SK-MEL-5 (cell line): ENCODE data around the gene GPR137. TPM values are rescaled to one million over a fixed set of nuclear protein-coding genes. Genes with fewer than 3 reads are reported as not detected.

Source experiments
- DNase-seq: peaks from one replicate; pipeline ENCODE4 v3.0.0-alpha.2; 2016; ENCODE audit warnings: low read depth, low spot score
- in situ Hi-C: cut with HindIII; loops from 2 replicates; pipeline ENCODE4 v1.10.0; 2016; ENCODE audit warnings: low sequenced_read_pairs, high pct_unique_total_duplicates, low pct_unique_long_range_greater_than_20kb
- total RNA-seq: library from RNA; depleted of rRNA; stranded (reverse); fragments of >200 nt; shearing (Covaris generic); gene quantifications from 2 replicates; pipeline ENCODE4 v1.2.3, GENCODE V29; 2014

GPR137 gene
- total RNA-seq, 1 experiment from 2014 or later, result 7.9 TPM

GRCh38 chr11:64275841-64276240 lies 9.8 kb upstream of the GPR137 start:
- in situ Hi-C loops, result no loop called here
- DNase-seq, result no peak

- no peak for DNase-seq
- in situ Hi-C loops, result no loop called here
Measured at GRCh38 chr11:64276653-64277431, 8.8 kb upstream of the GPR137 start.

- DNase-seq, result no peak
- in situ Hi-C loops, result no loop called here
Measured at GRCh38 chr11:64278576-64279190, 7.0 kb upstream of the GPR137 start.

GRCh38 chr11:64281957-64282770 lies 3.5 kb upstream of the GPR137 start:
- DNase-seq, result no peak
- in situ Hi-C loops, result no loop called here

GRCh38 chr11:64283092-64283491 lies 2.6 kb upstream of the GPR137 start:
- in situ Hi-C loops, result no loop called here

GRCh38 chr11:64284048-64284961 lies 1.3 kb upstream of the GPR137 start, which contains the start of gene BAD:
Gene BAD (minus strand): TSS chr11:64284665. CDS start chr11:64284368, 297 bp downstream.
- DNase-seq, result peak; percentile 87
- in situ Hi-C loops, result no loop called here

More at GRCh38 chr11:64283092-64283491, 2.6 kb upstream of the GPR137 start:
- no peak for DNase-seq

- no peak for DNase-seq
- in situ Hi-C loops, result no loop called here
Measured at GRCh38 chr11:64285885-64286800, 495 bp downstream of the GPR137 start.

- in situ Hi-C loops, result no loop called here
Measured at GRCh38 chr11:64286801-64287159, 1.1 kb downstream of the GPR137 start.

GRCh38 chr11:64287676-64288352 lies 2.2 kb downstream of the GPR137 start:
- in situ Hi-C loops, result no loop called here
- no peak for DNase-seq

More at GRCh38 chr11:64286801-64287159, 1.1 kb downstream of the GPR137 start:
- no peak for DNase-seq

GRCh38 chr11:64288353-64288750 lies 2.7 kb downstream of the GPR137 start:
- in situ Hi-C loops, result no loop called here
- no peak for DNase-seq

GRCh38 chr11:64289002-64289564 lies 3.4 kb downstream of the GPR137 start:
- in situ Hi-C loops, result no loop called here
- no peak for DNase-seq

GRCh38 chr11:64290352-64291261 lies 5.0 kb downstream of the GPR137 start:
- in situ Hi-C loops, result no loop called here
- DNase-seq, result no peak

- in situ Hi-C loops, result no loop called here
- no peak for DNase-seq
Measured at GRCh38 chr11:64291262-64291751, 5.7 kb downstream of the GPR137 start, which contains the start of gene KCNK4. Gene KCNK4 (plus strand): TSS chr11:64291302. CDS start chr11:64293019, 1,717 bp downstream.

- in situ Hi-C loops, result no loop called here
Measured at GRCh38 chr11:64291752-64292459, 6.3 kb downstream of the GPR137 start.

More at GRCh38 chr11:64291752-64292459, 6.3 kb downstream of the GPR137 start:
- no peak for DNase-seq
